CD4-positive, alpha-beta T cell treated with Interleukin-2 at 100 ng/mL for 4 hours (primary cell): ENCODE measurements around the gene PKHD1.

Experiments
- DNase-seq: peaks from one replicate; pipeline ENCODE4 v3.0.0-alpha.2; 2020; ENCODE audit warnings: low spot score

Gene PKHD1

DNA sequence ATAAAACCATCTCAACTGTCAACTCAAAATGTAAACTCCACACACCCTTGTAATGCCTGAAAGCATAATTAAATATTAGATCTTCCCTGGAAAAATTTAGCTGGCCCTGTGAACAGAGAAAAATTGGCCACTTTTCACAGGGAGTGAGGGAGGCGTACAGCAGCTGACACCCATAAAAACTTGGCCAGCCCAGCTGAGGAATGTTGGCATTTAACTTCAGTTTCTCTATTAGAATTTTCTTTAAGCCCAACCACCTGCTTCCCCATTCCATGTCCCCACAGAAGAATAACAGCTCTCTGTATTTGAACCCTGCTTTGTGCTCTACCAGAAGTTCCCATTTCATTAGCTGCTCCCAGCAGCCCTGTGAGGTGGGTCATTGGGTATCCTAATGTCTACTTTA lies 41.0 kb downstream of the PKHD1 start:
- no peak for DNase-seq

DNA sequence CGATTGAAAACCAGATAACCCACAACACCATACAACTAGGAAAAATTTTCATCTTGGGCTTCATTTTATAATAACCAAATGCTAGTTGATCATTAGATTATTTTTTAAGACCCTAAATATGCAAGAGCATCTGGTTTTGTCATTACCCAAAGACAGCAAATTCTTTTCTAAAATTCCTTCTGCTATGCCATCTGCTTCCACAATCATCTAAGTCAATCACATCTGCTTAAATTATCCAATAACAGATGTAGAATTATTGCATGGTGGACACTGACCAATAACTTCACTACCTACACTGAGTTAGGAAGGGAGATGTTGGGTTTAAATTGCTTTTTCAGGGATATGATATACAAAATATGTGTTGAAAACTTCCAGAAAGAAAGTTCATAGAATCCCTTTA lies 41.9 kb downstream of the PKHD1 start:
- no peak for DNase-seq

DNA sequence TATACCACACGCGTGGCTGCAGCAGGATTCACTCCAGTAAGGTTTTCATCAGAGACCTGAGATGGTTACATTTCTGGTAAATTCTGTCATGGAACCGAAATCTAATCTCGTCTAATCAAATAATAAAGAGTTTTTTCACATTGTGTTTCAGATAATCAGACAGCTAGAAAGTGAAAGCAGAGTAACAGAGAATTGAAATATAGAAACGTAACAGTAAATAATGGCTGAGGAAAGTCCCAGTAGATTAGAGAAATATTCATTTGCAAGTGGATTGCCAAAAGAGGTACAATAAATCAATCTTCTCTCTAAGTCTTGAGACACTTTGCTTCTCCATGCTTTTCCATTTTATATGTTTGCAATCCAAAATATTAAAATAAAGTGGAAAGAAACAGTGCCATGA lies 42.4 kb downstream of the PKHD1 start:
- no peak for DNase-seq

DNA sequence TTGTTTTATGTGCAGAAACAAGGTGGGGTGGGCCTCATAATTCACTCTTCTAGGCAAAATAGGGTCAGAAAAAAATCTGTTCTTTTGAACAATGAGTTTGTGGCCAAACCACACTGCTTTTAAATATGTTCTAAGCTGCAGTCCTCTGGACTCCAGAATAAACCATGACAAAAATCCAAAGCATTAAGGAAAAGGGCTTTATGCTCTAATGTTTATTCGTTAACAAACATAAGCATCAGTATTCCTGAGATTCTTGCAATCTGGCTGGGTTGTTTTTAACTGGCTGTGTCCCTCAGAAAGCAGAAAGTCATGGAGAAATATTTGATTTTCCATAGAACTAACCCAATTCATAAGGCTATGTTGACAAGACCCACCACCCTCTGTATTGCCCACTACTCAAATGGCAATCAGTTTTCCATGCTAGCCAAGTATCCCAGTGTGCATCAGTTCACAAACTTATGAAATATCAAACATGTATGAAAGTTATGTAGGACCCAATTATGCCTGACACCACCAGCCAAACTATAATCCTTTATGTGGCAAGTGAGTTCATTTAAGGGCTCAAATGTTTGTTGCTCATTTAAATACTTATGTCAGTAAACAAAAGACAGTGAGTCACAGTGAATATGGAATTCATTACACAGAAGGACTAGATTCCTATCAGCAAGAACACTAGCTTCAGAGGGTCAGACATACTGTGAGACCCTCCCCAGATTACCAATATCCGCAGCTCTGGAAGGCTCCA lies 45.1 kb downstream of the PKHD1 start:
- no peak for DNase-seq

DNA sequence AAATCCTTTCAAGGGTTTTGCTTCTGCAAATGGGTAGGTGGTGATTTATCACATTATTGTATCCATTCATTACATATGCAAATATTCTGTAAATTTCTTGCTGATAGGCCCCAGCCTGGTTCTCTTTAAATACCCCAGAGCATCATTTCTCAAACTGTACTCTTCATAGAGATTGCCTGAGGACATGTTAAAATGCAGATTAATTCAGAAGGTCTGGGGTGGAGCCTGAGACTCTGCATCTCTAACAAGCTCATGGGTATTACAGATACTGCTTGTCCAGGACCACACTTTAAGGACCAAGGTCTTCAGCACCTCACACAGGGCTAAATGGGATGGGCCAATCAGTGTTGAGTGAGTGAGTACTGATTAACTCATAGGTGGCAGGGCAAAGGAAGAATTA lies 46.3 kb downstream of the PKHD1 start:
- DNase-seq = no peak

DNA sequence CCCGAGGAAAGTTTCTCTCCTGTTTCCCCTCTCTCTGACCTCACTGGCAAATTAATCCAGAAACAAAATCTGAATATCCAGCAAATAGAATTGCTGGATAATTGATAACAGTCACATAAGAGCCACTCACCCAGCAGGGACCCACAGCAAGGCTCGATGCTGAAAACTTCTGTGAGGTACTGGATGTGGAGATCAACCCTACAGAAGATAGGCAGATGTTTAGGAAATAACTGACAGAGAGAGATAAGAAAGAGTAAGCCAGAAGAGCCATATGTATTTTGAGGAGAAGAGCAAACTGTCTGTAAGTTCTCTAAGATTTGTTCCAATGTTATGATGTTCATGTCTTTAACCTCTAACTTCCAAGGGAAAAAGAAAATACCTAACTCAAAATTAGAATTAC lies 59.7 kb downstream of the PKHD1 start:
- no peak for DNase-seq

DNA sequence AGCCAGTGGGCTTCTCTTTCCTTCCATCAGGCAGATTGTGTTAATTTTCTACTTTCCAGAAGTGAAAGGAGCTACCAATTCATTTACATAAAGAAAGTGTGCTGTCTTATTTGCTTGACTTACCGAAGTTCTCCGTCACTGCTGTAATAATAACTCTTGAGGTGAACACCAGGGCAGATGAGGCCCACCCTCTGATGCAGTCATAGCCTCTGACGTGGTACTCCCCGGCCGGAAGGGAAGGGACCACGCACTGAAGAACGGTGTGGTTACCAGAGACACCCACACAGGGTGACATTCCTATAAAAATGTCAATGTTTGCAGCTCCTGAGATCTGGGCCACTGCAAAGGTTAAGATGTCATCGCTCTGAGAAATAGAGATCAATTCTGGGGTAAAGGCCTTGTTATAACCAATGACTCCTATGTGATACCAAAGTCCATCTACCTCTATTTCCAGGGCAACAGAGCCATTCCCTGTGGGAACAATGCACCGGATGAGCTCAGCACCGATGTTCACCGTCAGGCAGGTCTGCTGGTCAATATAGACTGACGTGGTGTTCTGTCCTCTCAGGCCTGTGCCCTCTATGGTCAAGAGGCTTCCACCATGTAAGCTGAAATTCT lies 62.9 kb downstream of the PKHD1 start:
- DNase-seq = no peak

DNA sequence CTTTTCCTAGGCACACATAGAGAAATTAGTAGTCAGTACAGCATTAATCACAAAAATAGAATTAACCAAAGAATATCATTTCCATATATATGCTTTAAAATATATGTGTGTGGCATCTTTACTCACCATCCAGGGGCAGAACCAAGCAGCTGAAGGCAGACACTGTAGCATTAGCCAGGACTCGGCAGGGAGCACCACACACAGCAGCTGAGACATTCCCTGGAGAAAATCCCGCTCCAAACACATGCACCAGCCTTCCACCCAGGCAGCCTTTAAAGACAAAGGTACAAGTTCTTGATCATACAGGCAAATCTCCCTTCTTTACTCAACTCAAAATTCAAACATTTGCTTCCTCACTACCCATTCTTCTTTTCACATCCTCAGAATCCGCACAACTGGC lies 64.7 kb downstream of the PKHD1 start:
- no peak for DNase-seq

DNA sequence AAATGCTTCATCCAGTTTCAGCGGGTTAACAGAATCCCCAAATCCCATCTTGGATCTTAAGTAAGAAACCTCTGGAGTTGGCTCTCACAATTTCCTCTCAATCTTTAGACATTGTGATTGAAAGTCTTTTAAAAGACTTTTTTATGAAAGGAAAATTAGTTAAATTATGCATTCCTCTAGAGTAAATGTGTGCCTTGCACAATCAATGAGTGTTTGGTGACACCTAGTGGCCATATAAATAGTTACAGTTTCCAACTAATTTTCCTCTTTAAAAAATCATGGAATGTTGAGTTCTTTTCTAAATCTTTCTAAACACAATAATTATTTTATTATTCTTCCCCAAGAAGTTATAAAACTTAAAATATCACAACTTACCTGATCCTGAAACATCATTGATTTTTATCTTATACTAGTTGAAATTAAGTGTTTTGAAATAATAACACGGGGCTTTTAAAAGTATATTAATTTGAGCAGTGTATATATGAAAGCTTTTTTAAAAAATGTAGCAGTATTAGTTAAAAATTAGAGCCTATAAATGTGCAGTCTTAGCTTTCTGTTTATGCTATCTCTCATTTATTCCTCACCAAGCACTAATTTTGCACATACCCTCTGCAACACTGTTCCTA lies 66.4 kb downstream of the PKHD1 start:
- DNase-seq = peak; percentile 21

DNA sequence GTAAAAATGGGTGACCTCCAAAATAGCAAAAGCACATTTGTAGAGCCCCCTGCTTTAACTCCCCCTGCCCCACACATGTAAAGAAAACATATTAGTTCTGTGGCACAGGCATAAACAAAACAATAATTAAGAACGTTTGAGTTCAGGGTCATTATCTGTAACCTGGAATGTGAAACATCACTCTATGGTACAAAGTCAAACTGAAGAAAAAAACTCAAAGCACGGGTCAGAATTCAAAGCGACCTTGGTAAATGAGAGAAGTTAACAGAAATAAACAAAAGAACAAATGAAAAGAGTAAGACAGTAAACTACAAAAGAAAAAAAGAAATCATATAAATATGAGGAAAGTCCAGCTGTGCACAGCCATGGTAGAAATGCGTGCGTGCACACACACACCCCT lies 67.5 kb downstream of the PKHD1 start:
- no peak for DNase-seq

DNA sequence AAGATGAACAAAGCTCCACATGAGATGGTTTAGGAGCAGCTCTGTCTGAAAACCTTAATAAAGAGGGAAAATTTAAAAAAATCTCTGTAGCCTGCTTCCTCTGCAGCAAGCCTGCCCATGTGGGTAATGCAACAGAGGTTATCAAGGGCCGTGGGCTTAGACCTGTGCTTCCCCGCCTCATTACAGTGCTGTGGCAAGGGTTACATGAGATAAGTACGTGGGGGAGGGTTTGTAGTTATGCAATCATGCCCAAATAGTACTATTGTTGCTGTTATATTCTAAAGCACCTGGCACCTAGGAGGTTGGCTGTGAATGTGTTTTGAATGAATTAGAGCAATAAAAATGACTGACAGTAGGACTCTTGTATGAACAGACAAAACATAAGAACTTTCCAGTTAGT lies 68.3 kb downstream of the PKHD1 start:
- DNase-seq = no peak

DNA sequence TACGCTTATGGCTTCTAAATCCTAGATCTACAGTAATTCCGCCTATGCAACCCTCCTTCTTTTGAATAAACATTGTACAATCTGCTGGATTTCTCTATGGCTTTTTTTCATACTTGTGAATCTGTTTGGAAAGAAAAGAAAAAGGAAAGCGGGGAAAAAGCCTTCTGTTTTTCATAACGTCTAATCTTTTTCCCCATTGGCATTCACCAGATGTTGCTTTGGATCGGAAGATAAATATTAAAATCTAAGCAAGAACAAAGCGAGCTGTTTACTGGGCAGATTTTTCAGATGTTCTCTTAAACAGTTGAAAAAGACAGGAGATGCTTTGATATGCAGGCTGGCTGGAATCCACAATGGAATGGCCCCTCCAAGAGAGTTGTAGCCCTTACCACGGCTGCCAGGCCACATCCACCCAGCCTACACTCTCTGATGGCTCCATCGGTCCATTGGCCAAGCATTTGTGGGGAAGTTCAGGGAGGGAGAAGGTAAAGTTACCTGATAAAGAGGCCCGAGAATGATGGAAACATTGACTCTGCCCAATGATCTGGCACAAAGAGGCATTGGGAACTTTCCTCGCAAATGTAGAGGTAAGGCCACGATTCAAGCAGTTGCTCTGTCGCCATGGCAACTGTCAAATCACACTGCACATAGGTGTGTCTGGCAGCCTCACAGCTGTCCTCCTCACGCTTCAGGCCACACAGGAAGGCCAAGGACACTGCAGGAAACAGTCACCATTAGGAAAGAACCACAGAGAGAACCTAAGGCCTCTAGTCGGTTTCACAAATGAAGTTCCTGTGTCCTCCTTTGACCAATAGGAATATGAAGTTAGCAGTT lies 70.3 kb downstream of the PKHD1 start:
- no peak for DNase-seq

DNA sequence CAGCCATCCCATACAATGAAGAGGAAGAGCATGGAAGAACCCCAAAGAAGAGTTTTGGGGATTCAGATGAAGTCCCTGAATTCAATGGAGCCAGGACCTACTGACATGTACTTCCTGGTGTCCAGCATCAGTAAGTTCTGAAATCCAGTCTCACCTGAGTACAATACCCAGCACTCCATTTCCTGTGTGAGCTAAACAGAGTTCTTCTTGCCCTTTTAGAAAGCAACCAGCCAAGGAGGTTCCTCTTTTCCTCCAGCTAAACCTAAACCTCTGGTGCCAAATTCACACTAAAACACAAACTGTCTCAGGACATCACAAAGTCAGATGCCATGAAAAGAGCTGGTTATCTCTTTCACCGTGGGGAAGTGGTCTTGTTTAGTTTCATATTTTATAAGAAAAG lies 71.5 kb downstream of the PKHD1 start:
- no peak for DNase-seq

DNA sequence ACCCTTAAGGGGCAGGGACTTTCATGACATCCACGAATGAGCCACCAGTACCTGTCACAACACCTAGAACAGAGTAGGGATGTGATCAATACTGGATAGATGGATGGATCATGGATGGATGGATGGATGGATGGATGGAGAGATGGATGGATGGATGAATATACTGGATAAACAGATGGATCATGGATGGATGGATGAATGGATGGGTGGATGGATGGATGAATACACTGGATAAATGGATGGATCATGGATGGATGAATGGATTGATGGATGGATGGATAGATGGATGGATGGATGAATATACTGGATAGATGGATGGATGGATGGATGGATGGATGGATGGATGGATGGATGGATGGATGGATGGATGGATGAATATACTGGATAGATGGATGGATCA lies 73.0 kb downstream of the PKHD1 start:
- DNase-seq = no peak

DNA sequence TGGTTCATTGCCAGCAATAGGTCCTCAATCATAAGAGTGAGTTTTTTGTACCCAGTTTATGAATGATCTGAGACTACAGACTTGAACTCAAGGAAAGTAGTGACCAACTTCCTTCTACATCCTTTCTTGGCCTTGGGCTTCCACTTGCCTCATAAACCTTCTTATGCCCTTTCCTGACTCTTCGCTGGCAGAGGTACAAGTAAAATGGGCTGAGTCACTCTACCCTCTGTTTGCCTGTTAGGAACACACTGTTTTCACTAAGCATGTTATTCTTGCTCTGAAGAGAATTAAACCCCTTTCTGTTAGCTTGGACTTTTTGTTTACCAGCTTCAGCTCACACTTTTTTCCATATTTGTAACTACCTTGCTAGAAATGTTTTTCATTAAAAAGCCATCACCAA lies 74.4 kb downstream of the PKHD1 start:
- no peak for DNase-seq

DNA sequence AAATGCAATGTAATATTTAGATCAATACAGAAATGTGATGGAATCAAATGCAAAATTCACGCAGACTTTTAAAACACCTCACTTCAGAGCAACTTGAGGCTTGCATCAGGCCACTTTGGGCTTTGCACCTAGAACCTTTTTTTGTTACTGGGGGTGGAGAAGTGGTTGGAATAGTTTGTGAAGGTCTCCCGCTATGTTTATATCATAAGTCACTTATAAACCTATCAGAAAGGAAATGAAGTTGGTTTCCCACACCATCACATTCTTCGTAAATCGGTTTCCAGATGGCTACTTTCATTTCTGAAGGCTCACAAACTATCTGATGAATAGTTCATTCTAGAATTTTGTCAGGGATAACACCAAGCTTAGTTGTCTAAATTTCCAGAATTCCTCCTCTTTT lies 74.8 kb downstream of the PKHD1 start:
- no peak for DNase-seq

DNA sequence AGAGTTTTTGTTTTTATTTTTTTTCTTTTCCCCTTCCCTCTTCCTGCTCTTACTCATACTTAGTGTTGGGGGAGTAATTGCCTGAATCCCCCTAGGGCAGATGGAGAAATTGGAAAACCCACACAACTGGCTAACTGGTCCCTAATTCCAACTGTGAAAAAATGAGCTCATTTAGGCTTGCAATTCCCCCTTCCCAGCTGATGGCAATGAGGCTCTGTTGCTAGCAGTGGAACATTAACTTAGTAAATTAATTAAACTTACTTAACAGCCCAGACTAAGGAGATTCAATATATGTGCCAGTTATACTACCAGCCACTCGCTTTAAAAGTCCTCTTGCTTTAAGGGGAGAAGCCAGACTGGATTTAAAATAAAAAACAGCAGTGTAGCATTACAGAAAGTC lies 76.6 kb downstream of the PKHD1 start:
- no peak for DNase-seq

DNA sequence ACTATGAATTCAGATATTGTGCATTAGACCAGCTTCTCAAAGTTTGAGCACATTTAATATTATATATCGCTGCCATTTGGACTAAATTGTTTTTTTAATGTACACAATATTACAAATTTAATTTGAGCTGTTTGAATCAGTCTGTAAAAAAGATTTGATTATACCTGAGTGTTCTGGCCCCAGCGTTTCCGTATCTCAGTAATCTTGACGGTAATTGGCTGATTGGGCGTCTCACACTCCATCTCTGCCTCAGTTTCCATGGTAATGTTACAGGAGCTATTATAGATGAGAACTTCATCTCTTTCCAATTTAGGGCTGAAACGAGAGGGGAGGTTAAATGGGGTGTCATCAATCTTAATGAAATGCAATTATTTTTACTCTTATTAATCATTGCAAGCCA lies 77.3 kb downstream of the PKHD1 start:
- no peak for DNase-seq

DNA sequence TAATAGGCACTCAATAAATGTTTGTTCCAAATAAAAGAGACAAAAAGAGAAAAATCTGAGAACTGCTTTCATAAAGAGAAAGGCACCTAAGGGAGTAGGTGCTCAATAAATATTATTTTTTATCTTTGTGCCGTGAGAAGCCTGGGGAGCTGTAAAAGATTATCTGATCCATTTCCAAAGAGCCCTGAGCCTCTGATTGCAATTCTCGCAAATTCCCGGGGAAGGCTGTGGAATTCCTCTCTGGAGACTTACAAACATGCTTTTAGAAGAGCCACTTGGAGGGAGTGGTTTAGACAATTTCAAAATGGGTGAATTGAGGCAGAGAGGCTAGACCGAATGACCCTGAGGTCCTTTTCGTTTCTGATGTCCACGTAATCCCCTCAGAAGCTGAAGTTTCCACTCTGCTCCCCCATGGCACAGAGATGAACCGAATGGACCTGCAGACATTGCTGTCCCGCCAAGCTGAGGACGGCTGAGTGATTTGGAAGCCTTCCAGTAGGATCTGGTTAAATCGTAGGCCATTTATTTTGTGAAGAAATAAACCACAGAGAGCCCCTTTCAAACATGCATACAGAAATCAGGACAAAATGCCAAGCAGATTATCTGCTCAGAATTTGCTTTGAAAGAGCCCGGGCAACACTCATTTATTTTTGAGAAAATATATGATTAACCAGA lies 77.8 kb downstream of the PKHD1 start:
- DNase-seq = no peak

DNA sequence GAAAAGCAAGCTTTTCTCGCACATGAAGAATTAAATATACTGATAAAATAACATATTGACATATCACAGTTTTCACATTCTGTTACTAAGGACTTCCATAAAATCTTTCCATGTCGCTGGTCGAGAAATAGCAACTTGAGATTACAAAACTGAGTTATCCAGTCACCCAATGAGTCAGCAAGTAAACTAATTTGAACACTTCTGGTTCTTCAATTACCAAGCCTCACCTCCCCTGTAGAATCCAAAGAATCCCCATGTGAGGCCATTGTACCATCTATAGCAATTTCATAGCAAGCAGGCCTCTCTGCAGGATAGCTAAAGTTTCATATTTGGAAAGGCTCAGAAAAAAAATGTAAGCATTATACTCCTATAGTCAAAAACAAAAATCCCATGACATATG lies 87.3 kb downstream of the PKHD1 start:
- no peak for DNase-seq

DNA sequence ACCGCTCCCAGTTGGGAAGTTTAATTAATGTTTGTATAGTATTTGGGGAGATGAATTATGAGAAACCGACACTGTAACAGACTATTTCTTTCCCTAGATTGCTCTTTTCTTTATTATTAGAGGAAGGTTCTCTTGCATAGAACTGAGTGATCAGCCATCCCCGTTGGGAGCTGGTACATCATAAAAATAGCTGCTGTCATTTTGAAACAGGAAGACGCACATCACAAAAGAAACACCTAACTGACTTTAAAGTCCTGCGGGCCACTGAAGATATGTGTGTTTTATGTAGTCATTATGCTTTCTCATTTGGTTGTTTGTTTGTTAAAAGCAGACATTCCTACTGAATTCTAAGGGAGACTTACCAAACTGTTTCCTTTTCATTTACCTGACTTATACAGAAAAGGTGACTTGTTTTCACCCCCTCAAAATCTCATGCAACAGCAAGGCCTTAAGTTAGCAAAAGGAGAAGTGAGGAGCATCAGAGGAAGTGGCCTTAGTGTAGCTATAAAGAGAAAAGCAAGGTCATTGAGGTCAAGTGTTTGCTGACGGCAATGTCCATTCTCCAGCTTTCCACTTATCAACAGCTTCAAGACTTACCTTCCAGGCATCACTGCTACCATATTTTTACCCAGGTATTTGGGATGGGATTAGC lies 91.0 kb downstream of the PKHD1 start:
- no peak for DNase-seq
